Activated CD4-positive, CD25-positive, alpha-beta regulatory T cell (primary cell): ENCODE results near the gene C2CD3.

Source experiments
- DNase-seq, 4 experiments: peaks; one replicate each; lab custom pipeline; 2025; lab: John Stamatoyannopoulos, UW

Gene C2CD3

GRCh38 chr11:74170694-74171629, at the start of gene C2CD3, which contains the start of gene PPME1:
TSS of gene C2CD3 (minus strand) at chr11:74171002. CDS start at chr11:74170792, 210 bp downstream.
TSS of gene PPME1 (plus strand) at chr11:74171289. CDS start at chr11:74171422, 133 bp downstream.
- peak; percentile 86 to 96 (median 93) for DNase-seq

- no peak for DNase-seq
These were observed 49.6 kb upstream of the C2CD3 start for GRCh38 chr11:74220376-74220775.

GRCh38 chr11:74212533-74212932, 41.7 kb upstream of the C2CD3 start:
- DNase-seq: no peak

GRCh38 chr11:74208507-74208906, 37.7 kb upstream of the C2CD3 start:
- no peak for DNase-seq

GRCh38 chr11:74206746-74207145, 35.9 kb upstream of the C2CD3 start:
- no peak for DNase-seq

GRCh38 chr11:74205181-74205580, 34.4 kb upstream of the C2CD3 start:
- DNase-seq: no peak

- no peak for DNase-seq
These were observed 33.9 kb upstream of the C2CD3 start for GRCh38 chr11:74204701-74205100.

- DNase-seq: no peak
These were observed 33.2 kb upstream of the C2CD3 start for GRCh38 chr11:74203966-74204365.

GRCh38 chr11:74196781-74197486, 26.1 kb upstream of the C2CD3 start:
- DNase-seq: no peak

GRCh38 chr11:74195828-74196227, 25.0 kb upstream of the C2CD3 start:
- no peak for DNase-seq

GRCh38 chr11:74185695-74186094, 14.9 kb upstream of the C2CD3 start:
- DNase-seq: no peak

GRCh38 chr11:74185285-74185684, 14.5 kb upstream of the C2CD3 start:
- no peak for DNase-seq

GRCh38 chr11:74182635-74183034, 11.8 kb upstream of the C2CD3 start:
- DNase-seq: no peak

GRCh38 chr11:74179234-74180052, 8.6 kb upstream of the C2CD3 start:
- DNase-seq: no peak

GRCh38 chr11:74175920-74176319, 5.1 kb upstream of the C2CD3 start:
- DNase-seq: no peak

GRCh38 chr11:74171997-74172396, 1.2 kb upstream of the C2CD3 start:
- no peak for DNase-seq

- DNase-seq: no peak
These were observed 797 bp upstream of the C2CD3 start for GRCh38 chr11:74171630-74171968.

- no peak for DNase-seq
These were observed 904 bp downstream of the C2CD3 start for GRCh38 chr11:74169738-74170458.

GRCh38 chr11:74168838-74169237, 2.0 kb downstream of the C2CD3 start:
- DNase-seq: no peak

GRCh38 chr11:74162681-74163467, 7.9 kb downstream of the C2CD3 start:
- no peak for DNase-seq

- no peak for DNase-seq
These were observed 11.2 kb downstream of the C2CD3 start for GRCh38 chr11:74159642-74160041.
